ENCODE data around the gene TNKS1BP1. TPM values are rescaled to one million over a fixed set of nuclear protein-coding genes. Genes with fewer than 3 reads are reported as not detected.

The TNKS1BP1 gene
- total and polyA plus RNA-seq, 8 donors: 119 to 203 (median 141) TPM

DNA sequence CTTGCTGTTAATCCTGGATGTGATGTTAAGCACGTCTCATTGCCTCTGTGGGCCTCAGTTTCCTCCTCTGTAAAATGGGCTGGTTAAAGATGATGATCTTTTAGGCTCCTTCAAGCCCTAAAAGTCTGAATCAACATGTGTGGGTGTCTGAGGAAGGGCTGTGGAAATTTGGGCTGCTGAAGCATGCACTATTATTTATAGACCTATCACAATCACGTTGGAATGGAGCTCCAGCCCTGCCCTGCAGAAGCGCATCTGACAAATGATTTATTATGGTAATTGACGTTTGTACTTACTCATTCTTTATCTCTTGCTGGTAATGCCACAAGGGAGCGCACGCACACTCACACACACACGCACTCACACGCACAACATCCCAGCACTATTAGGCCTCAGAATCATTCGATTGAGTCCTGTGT, 33.8 kb upstream of the TNKS1BP1 start:
- no peak for ATAC-seq

DNA sequence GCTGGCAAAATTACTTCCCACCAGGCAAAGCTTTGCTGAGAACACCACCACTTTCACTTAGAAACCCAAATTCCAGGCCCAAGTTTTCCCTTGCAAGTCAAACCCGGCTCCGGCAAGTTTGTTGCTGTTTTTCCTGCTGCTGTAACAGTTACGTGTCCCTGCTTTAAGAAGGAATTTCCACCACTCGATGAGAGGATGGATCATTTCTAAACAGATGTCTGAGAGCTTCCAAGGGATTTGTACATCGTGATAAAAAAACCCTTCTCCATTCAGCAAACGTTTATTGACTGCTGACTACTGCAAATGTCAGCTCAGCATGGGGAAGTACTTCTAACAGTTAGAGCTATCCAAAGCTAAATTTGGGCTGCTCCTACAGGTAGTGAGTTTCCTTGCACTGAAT, 33.1 kb upstream of the TNKS1BP1 start:
- TF ChIP-seq, protein P1, sequence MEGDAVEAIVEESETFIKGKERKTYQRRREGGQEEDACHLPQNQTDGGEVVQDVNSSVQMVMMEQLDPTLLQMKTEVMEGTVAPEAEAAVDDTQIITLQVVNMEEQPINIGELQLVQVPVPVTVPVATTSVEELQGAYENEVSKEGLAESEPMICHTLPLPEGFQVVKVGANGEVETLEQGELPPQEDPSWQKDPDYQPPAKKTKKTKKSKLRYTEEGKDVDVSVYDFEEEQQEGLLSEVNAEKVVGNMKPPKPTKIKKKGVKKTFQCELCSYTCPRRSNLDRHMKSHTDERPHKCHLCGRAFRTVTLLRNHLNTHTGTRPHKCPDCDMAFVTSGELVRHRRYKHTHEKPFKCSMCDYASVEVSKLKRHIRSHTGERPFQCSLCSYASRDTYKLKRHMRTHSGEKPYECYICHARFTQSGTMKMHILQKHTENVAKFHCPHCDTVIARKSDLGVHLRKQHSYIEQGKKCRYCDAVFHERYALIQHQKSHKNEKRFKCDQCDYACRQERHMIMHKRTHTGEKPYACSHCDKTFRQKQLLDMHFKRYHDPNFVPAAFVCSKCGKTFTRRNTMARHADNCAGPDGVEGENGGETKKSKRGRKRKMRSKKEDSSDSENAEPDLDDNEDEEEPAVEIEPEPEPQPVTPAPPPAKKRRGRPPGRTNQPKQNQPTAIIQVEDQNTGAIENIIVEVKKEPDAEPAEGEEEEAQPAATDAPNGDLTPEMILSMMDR (IDR thresholded peaks at IDR 0.05): no peak
- no peak overlapping the region for H3K4me3 ChIP-seq
- H3K36me3 ChIP-seq: no peaks in the 10 kb centered on the region
- DNase-seq (peak in 1 of 4 donors; percentile 17), ATAC-seq (no peak)
- intact Hi-C loops (cut with DNase I): no loop called here
- H3K27ac ChIP-seq: no peak overlapping the region
- no peaks in the 10 kb centered on the region for H3K4me1 ChIP-seq
- H3K9me3 ChIP-seq: no peaks in the 10 kb centered on the region
- no peaks in the 10 kb centered on the region for H3K27me3 ChIP-seq

More for the DNA sequence above, 33.8 kb upstream of the TNKS1BP1 start:
- H3K9me3 ChIP-seq: no peaks in the 10 kb centered on the region
- TF ChIP-seq, protein P1 (IDR thresholded peaks at IDR 0.05): no peak
- H3K4me3 ChIP-seq: no peak overlapping the region
- DNase-seq: peak in 1 of 4 donors; percentile 9
- no peak overlapping the region for H3K27ac ChIP-seq
- no peaks in the 10 kb centered on the region for H3K27me3 ChIP-seq
- H3K36me3 ChIP-seq: no peaks in the 10 kb centered on the region
- intact Hi-C loops (cut with DNase I): no loop called here
- no peaks in the 10 kb centered on the region for H3K4me1 ChIP-seq

DNA sequence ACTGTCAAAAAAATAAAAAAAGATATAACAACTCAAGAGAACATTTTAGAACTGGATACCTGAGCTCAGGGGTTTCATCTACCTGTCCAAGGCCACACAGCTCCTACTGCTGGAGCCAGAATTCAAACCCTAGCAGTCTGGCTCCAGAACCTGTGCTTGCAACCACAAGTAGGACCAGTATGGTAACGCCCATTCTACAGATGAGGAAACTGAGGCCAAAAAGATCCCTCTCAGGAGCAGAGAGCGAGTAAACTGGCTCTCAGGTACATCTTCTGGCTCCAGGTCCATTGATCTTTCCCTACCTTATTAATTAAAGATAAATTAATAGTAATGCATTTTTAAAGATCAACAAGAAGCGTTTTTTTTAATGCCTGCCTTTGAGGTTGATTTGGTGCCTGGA, 32.6 kb upstream of the TNKS1BP1 start:
- Histone ChIP-seq H3K4me1 (no peaks in the 10 kb centered on the region), H3K27me3 (no peaks in the 10 kb centered on the region), H3K36me3 (no peaks in the 10 kb centered on the region), H3K27ac (no peak overlapping the region), H3K4me3 (no peak overlapping the region), H3K9me3 (no peaks in the 10 kb centered on the region)
- intact Hi-C loops (cut with DNase I): no loop called here
- ATAC-seq (no peak), DNase-seq (no peak)
- TF ChIP-seq, protein P1 (IDR thresholded peaks at IDR 0.05): no peak

GRCh38 chr11:57356268-57356667, 31.5 kb upstream of the TNKS1BP1 start:
- H3K27me3 ChIP-seq: no peaks in the 10 kb centered on the region
- H3K4me3 ChIP-seq: no peak overlapping the region
- ATAC-seq (no peak), DNase-seq (no peak)
- intact Hi-C loops (cut with DNase I): no loop called here
- no peaks in the 10 kb centered on the region for H3K36me3 ChIP-seq
- TF ChIP-seq, protein P1 (IDR thresholded peaks at IDR 0.05): no peak
- no peaks in the 10 kb centered on the region for H3K9me3 ChIP-seq
- no peaks in the 10 kb centered on the region for H3K4me1 ChIP-seq
- H3K27ac ChIP-seq: no peak overlapping the region

DNA sequence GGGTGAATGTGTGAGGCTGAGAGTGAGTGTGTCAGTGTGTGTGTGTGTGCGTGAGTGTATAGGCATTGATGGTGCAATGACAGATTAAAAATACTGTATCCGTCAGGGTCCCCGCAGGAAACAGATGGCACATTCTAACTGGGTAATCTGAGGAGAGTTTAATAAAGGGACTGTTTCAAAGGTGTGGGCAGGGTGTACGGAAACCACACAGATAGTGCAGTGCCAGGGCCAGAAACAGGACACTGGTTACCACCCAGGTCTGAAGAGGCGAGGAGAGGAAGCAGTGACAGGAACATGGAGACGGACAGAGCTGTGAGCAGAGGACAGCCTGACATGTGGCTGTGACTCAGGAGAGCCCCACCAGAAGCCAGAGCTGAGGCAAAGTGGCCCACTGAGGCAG, 29.9 kb upstream of the TNKS1BP1 start:
- intact Hi-C loops (cut with DNase I): no loop called here
- ATAC-seq (no peak), DNase-seq (no peak)
- H3K4me1 ChIP-seq: peaks cover 0 to 6% of the 10 kb centered on the region in 2 donors
- H3K27ac ChIP-seq: no peak overlapping the region
- no peaks in the 10 kb centered on the region for H3K9me3 ChIP-seq
- H3K27me3 ChIP-seq: no peaks in the 10 kb centered on the region
- H3K4me3 ChIP-seq: no peak overlapping the region
- no peaks in the 10 kb centered on the region for H3K36me3 ChIP-seq
- TF ChIP-seq, protein P1 (IDR thresholded peaks at IDR 0.05): no peak
